Calu3 (cell line): Measurements from ENCODE around the gene SOX2. TPM values are rescaled to one million over a fixed set of nuclear protein-coding genes. Genes with fewer than 3 reads are reported as not detected.

Experiments used
- Bru-seq: library from RNA; stranded (reverse); fragments of 400-500 nt; gene quantifications from one replicate; lab custom pipeline; 2021; lab: Mats Ljungman, UMichigan
- BruChase-seq, 2 experiments: library from RNA; stranded (reverse); fragments of 400-500 nt; gene quantifications; one replicate each; lab custom pipeline; 2021; lab: Mats Ljungman, UMichigan
- BruUV-seq: library from RNA; stranded (reverse); fragments of 400-500 nt; replicated peaks from 2 replicates; lab custom pipeline; 2021; lab: Mats Ljungman, UMichigan
- CTCF ChIA-PET: fragments of 300-600 bp; sonication (Branson Sonifier 250); formaldehyde crosslinking; loops from one replicate; lab custom pipeline; 2022; ENCODE audit warnings: antibody characterized with exemption; lab: Charles Lee
- DNase-seq: peaks from one replicate; pipeline ENCODE4 v3.0.0; 2022
- H3K27ac Mint-ChIP-seq: one replicate; pipeline ENCODE4 v1.8.0; 2022; ENCODE audit warnings: mixed read lengths; ENCODE audit not compliant: unreplicated experiment
- H3K27me3 Mint-ChIP-seq: one replicate; pipeline ENCODE4 v1.8.0; 2022; ENCODE audit warnings: mixed read lengths; ENCODE audit not compliant: unreplicated experiment
- H3K36me3 Mint-ChIP-seq: one replicate; pipeline ENCODE4 v1.8.0; 2022; ENCODE audit warnings: mild to moderate bottlenecking, moderate library complexity, mixed read lengths; ENCODE audit not compliant: insufficient read depth, unreplicated experiment
- H3K4me1 Mint-ChIP-seq: one replicate; pipeline ENCODE4 v1.8.0; 2022; ENCODE audit warnings: mild to moderate bottlenecking, low read depth, mixed read lengths; ENCODE audit not compliant: unreplicated experiment
- H3K4me3 Mint-ChIP-seq: one replicate; pipeline ENCODE4 v1.8.0; 2022; ENCODE audit warnings: mild to moderate bottlenecking, low read depth, moderate library complexity, mixed read lengths; ENCODE audit not compliant: unreplicated experiment
- H3K9me3 Mint-ChIP-seq: one replicate; pipeline ENCODE4 v1.8.0; 2022; ENCODE audit warnings: low read depth, mixed read lengths; ENCODE audit not compliant: unreplicated experiment
- CTCF ChIP-seq: fragments of 200-600 bp; IDR thresholded peaks from one replicate; pipeline ENCODE4 v1.8.0; 2022; ENCODE audit warnings: antibody characterized with exemption; ENCODE audit not compliant: unreplicated experiment
- intact Hi-C: fragments of 100-400 bp; cut with micrococcal nuclease; formaldehyde crosslinking; loops from one replicate; pipeline ENCODE4 v1.10.0; 2022; ENCODE audit not compliant: unreplicated experiment
- long read RNA-seq: library from polyadenylated mRNA; stranded (forward); transcript quantifications from one replicate; pipeline ENCODE4 v2.0.0, GENCODE V29; 2022
- total RNA-seq: library from RNA; stranded (reverse); gene quantifications from 2 replicates; pipeline ENCODE4 v1.2.3, GENCODE V29; 2022

Gene SOX2
- total RNA-seq = 0.19 and 0.39 TPM in 2 replicates
- percentile 15 among the genes with signal in this experiment for Bru-seq, nascent RNA
- percentile 15 among the genes with signal in this experiment for BruChase-seq, experiment 1, labeled RNA remaining after a 6-hour chase
- not detected for BruChase-seq, experiment 2, labeled RNA remaining after a 2-hour chase
- long read RNA-seq = 0 reads

DNA sequence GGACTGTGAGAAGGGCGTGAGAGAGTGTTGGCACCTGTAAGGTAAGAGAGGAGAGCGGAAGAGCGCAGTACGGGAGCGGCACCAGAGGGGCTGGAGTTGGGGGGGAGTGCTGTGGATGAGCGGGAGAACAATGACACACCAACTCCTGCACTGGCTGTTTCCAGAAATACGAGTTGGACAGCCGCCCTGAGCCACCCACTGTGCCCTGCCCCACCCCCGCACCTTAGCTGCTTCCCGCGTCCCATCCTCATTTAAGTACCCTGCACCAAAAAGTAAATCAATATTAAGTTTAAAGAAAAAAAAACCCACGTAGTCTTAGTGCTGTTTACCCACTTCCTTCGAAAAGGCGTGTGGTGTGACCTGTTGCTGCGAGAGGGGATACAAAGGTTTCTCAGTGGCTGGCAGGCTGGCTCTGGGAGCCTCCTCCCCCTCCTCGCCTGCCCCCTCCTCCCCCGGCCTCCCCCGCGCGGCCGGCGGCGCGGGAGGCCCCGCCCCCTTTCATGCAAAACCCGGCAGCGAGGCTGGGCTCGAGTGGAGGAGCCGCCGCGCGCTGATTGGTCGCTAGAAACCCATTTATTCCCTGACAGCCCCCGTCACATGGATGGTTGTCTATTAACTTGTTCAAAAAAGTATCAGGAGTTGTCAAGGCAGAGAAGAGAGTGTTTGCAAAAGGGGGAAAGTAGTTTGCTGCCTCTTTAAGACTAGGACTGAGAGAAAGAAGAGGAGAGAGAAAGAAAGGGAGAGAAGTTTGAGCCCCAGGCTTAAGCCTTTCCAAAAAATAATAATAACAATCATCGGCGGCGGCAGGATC lies at the start of gene SOX2:
Gene SOX2, plus strand, starts transcription at position 601 of the 811 bp plus-strand sequence. CDS start 436 bp downstream, outside the sequence.
- H3K4me3 Mint-ChIP-seq = peak within 1 kb of the TSS; percentile 36
- H3K9me3 Mint-ChIP-seq = no peaks in the 10 kb centered on the region
- peaks cover 5% of the 10 kb centered on the region for H3K36me3 Mint-ChIP-seq
- no peak for TF ChIP-seq CTCF
- H3K27me3 Mint-ChIP-seq = no peaks in the 10 kb centered on the region
- peaks cover 27% of the 10 kb centered on the region for H3K4me1 Mint-ChIP-seq
- intact Hi-C loops = no loop called here
- BruUV-seq = no TSS peak
- H3K27ac Mint-ChIP-seq = no peak within 1 kb of the TSS
- CTCF ChIA-PET = interaction anchor here (0.6 to 0.9 kb wide), 4 partner anchors 11 to 772 kb away, joined by 3 read pairs; no protein-coding TSS in a partner anchor
- peak; percentile 87 for DNase-seq

GRCh38 chr3:181683563-181683962 lies 28.2 kb upstream of the SOX2 start:
- no peaks in the 10 kb centered on the region for H3K36me3 Mint-ChIP-seq
- H3K27ac Mint-ChIP-seq = no peak overlapping the region
- H3K9me3 Mint-ChIP-seq = no peaks in the 10 kb centered on the region
- TF ChIP-seq CTCF = no peak
- no peak overlapping the region for H3K4me3 Mint-ChIP-seq
- no TSS peak for BruUV-seq
- H3K4me1 Mint-ChIP-seq = peaks cover 16% of the 10 kb centered on the region
- DNase-seq = no peak
- H3K27me3 Mint-ChIP-seq = no peaks in the 10 kb centered on the region
- intact Hi-C loops = no loop called here
- CTCF ChIA-PET = no interaction called here

DNA sequence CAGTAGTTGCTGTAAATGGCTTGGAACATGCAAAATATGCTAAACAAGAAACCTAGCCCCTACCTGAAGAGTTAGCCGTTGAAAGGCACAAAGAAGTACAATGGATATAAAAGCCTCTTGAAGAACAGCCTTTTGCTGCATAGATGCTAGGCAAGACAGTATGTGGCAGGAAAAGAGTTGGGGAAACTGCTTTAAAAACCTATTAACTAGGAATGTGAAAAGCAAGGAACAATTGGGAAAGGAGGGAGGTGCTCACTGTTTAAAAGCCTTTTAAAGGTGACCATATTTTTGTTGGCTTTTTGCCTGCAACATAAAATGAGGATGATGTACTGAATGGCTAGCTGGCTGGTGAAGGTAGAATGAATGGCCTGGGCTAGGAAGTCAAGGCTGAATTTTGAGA lies 24.5 kb upstream of the SOX2 start:
- Mint-ChIP-seq H3K36me3 (no peaks in the 10 kb centered on the region), H3K27ac (no peak overlapping the region), H3K4me3 (no peak overlapping the region), H3K27me3 (no peaks in the 10 kb centered on the region), H3K4me1 (peaks cover 16% of the 10 kb centered on the region), H3K9me3 (no peaks in the 10 kb centered on the region)
- BruUV-seq = no TSS peak
- DNase-seq = no peak
- CTCF ChIA-PET = interaction anchor here (0.6 to 1.3 kb wide), 2 partner anchors 13 to 15 kb away, joined by 3 to 4 read pairs; no protein-coding TSS in a partner anchor
- no peak for TF ChIP-seq CTCF
- intact Hi-C loops = no loop called here

- no TSS peak for BruUV-seq
- Mint-ChIP-seq H3K36me3 (no peaks in the 10 kb centered on the region), H3K4me3 (no peak overlapping the region), H3K27me3 (no peaks in the 10 kb centered on the region), H3K4me1 (peaks cover 16% of the 10 kb centered on the region), H3K9me3 (no peaks in the 10 kb centered on the region), H3K27ac (no peak overlapping the region)
- no peak for TF ChIP-seq CTCF
- CTCF ChIA-PET = interaction anchor here (1.3 kb wide), 1 partner anchor 13 kb away, joined by 4 read pairs; no protein-coding TSS in a partner anchor
- no peak for DNase-seq
- intact Hi-C loops = no loop called here
Measured at GRCh38 chr3:181687731-181688130, 24.0 kb upstream of the SOX2 start.
